Measurements from ENCODE around the gene ATF5. TPM values are rescaled to one million over a fixed set of nuclear protein-coding genes. Genes with fewer than 3 reads are reported as not detected.

The ATF5 gene
- total RNA-seq, 1 experiment from 2014 or later, result 19.2 TPM

DNA sequence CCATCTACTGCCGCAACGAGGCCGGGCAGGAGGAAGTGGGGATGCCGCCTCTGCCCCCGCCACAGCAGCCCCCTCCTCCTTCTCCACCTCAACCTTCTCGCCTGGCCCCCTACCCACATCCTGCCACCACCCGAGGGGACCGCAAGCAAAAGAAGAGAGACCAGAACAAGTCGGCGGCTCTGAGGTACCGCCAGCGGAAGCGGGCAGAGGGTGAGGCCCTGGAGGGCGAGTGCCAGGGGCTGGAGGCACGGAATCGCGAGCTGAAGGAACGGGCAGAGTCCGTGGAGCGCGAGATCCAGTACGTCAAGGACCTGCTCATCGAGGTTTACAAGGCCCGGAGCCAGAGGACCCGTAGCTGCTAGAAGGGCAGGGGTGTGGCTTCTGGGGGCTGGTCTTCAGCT is 3.7 kb downstream of the ATF5 start:
- Histone ChIP-seq H3K4me1 (replicated peaks; ENCODE audit: insufficient read depth) (peaks cover 10% of the 10 kb centered on the region), H3K27me3 (ENCODE audit: insufficient read depth, low read depth) (no peaks in the 10 kb centered on the region), H3F3A (ENCODE audit: insufficient read depth, low read depth) (peaks cover 24% of the 10 kb centered on the region; the same call in 1 of the 2 replicates), H3K9me2 (ENCODE audit: insufficient read depth) (no peaks in the 10 kb centered on the region), H3K79me2 (ENCODE audit: low read depth) (peaks cover 15% of the 10 kb centered on the region), H3K4me2 (no peak overlapping the region), H3K4me3 (no peak overlapping the region), H2AFZ (no peak overlapping the region), H3K9me3 (ENCODE audit: insufficient read depth, low read depth) (no peaks in the 10 kb centered on the region), H4K20me1 (ENCODE audit: insufficient read depth) (peaks cover 12% of the 10 kb centered on the region), H3K27ac (no peak overlapping the region), H3K36me3 (ENCODE audit: low read depth) (peaks cover 10% of the 10 kb centered on the region; the same call in 1 of the 2 replicates)
- no peak for DNase-seq
- ChIA-PET POLR2A (ENCODE audit: unreplicated experiment) (no interaction called here), CTCF (no interaction called here)
- no peak for TF ChIP-seq EZH2 (IDR thresholded peaks at IDR 0.05; ENCODE audit: low read depth)
- TF ChIP-seq, protein P1, sequence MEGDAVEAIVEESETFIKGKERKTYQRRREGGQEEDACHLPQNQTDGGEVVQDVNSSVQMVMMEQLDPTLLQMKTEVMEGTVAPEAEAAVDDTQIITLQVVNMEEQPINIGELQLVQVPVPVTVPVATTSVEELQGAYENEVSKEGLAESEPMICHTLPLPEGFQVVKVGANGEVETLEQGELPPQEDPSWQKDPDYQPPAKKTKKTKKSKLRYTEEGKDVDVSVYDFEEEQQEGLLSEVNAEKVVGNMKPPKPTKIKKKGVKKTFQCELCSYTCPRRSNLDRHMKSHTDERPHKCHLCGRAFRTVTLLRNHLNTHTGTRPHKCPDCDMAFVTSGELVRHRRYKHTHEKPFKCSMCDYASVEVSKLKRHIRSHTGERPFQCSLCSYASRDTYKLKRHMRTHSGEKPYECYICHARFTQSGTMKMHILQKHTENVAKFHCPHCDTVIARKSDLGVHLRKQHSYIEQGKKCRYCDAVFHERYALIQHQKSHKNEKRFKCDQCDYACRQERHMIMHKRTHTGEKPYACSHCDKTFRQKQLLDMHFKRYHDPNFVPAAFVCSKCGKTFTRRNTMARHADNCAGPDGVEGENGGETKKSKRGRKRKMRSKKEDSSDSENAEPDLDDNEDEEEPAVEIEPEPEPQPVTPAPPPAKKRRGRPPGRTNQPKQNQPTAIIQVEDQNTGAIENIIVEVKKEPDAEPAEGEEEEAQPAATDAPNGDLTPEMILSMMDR (conservative IDR thresholded peaks at IDR 0.05), result no peak
- no TSS peak for BruUV-seq (replicated peaks)
- intact Hi-C loops (cut with micrococcal nuclease; ENCODE audit: unreplicated experiment), result no loop called here

GRCh38 chr19:49933643-49934042 is 4.6 kb downstream of the ATF5 start:
- BruUV-seq (replicated peaks), result no TSS peak
- ChIA-PET CTCF (no interaction called here), POLR2A (ENCODE audit: unreplicated experiment) (no interaction called here)
- Histone ChIP-seq H3K4me3 (no peak overlapping the region), H3K9me2 (ENCODE audit: insufficient read depth) (no peaks in the 10 kb centered on the region), H4K20me1 (ENCODE audit: insufficient read depth) (peaks cover 12% of the 10 kb centered on the region), H3F3A (ENCODE audit: insufficient read depth, low read depth) (peaks cover 20% of the 10 kb centered on the region; the same call in 1 of the 2 replicates), H3K27ac (no peak overlapping the region), H3K9me3 (ENCODE audit: insufficient read depth, low read depth) (no peaks in the 10 kb centered on the region), H3K79me2 (ENCODE audit: low read depth) (peaks cover 6% of the 10 kb centered on the region), H3K4me2 (no peak overlapping the region), H3K27me3 (ENCODE audit: insufficient read depth, low read depth) (no peaks in the 10 kb centered on the region), H3K4me1 (replicated peaks; ENCODE audit: insufficient read depth) (peaks cover 6% of the 10 kb centered on the region; the same call in 1 of the 2 replicates), H3K36me3 (ENCODE audit: low read depth) (peaks cover 8% of the 10 kb centered on the region; the same call in 1 of the 2 replicates), H2AFZ (no peak overlapping the region)
- DNase-seq, result no peak
- TF ChIP-seq EZH2 (IDR thresholded peaks at IDR 0.05; ENCODE audit: low read depth), result no peak
- TF ChIP-seq, protein P1 (conservative IDR thresholded peaks at IDR 0.05), result no peak
- intact Hi-C loops (cut with micrococcal nuclease; ENCODE audit: unreplicated experiment), result no loop called here

DNA sequence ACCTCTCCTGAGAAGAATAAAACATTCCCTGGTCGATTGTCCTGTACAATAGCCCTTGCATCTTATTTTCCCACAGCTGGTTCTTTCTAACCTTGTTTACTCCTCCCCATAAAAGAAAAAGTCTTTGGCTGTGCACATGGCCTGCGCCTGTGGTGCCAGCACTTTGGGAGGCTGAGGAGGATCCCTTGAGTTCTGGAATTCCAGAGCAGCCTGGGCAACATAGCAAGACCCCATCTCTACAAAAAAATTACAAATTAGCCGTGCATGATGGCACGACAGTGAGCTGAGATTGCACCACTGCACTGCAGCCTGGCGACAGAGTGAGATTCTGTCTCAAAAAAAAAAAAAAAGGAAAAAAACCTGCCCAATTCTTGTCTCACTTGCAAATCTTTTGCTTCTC is 7.5 kb downstream of the ATF5 start:
- intact Hi-C loops (cut with micrococcal nuclease; ENCODE audit: unreplicated experiment), result no loop called here
- peaks cover 5% of the 10 kb centered on the region; the same call in 1 of the 2 replicates for H3K36me3 ChIP-seq (ENCODE audit: low read depth)
- H3F3A ChIP-seq (ENCODE audit: insufficient read depth, low read depth), result peaks cover 10% of the 10 kb centered on the region; the same call in 1 of the 2 replicates
- BruUV-seq (replicated peaks), result no TSS peak
- no peaks in the 10 kb centered on the region for H3K27me3 ChIP-seq (ENCODE audit: insufficient read depth, low read depth)
- H4K20me1 ChIP-seq (ENCODE audit: insufficient read depth), result peaks cover 12% of the 10 kb centered on the region
- no peak for TF ChIP-seq EZH2 (IDR thresholded peaks at IDR 0.05; ENCODE audit: low read depth)
- TF ChIP-seq, protein P1 (conservative IDR thresholded peaks at IDR 0.05), result no peak
- no peak overlapping the region for H3K27ac ChIP-seq
- no peak overlapping the region for H2AFZ ChIP-seq
- no peaks in the 10 kb centered on the region for H3K9me3 ChIP-seq (ENCODE audit: insufficient read depth, low read depth)
- POLR2A ChIA-PET (ENCODE audit: unreplicated experiment), result interaction anchor here (0.8 kb wide), 1 partner anchor 20 kb away, joined by 16 read pairs; no protein-coding TSS in a partner anchor
- H3K4me2 ChIP-seq, result no peak overlapping the region
- DNase-seq, result no peak
- no peak overlapping the region for H3K4me3 ChIP-seq
- H3K79me2 ChIP-seq (ENCODE audit: low read depth), result no peaks in the 10 kb centered on the region
- H3K4me1 ChIP-seq (replicated peaks; ENCODE audit: insufficient read depth), result peaks cover 7% of the 10 kb centered on the region
- CTCF ChIA-PET, result no interaction called here
- no peaks in the 10 kb centered on the region for H3K9me2 ChIP-seq (ENCODE audit: insufficient read depth)
